SIG-M5 (cell line): ENCODE data around the gene SLC35D1.

ENCODE experiments used
- DNase-seq: peaks from one replicate; lab custom pipeline; 2025; lab: John Stamatoyannopoulos, UW

SLC35D1 gene

GRCh38 chr1:67044631-67045270, 9.2 kb downstream of the SLC35D1 start:
- DNase-seq, result no peak

- DNase-seq, result no peak
Measured at GRCh38 chr1:67043366-67043765, 10.6 kb downstream of the SLC35D1 start.

- no peak for DNase-seq
Measured at GRCh38 chr1:67041841-67042503, 12.0 kb downstream of the SLC35D1 start.

- DNase-seq, result no peak
Measured at GRCh38 chr1:67040405-67040804, 13.5 kb downstream of the SLC35D1 start.

GRCh38 chr1:67031859-67032247, 22.1 kb downstream of the SLC35D1 start:
- DNase-seq, result no peak

- DNase-seq, result no peak
Measured at GRCh38 chr1:67031121-67031858, 22.7 kb downstream of the SLC35D1 start.

- no peak for DNase-seq
Measured at GRCh38 chr1:67029472-67029871, 24.5 kb downstream of the SLC35D1 start.

GRCh38 chr1:67020765-67021164, 33.2 kb downstream of the SLC35D1 start:
- DNase-seq, result no peak

GRCh38 chr1:67020304-67020703, 33.6 kb downstream of the SLC35D1 start:
- DNase-seq, result no peak

GRCh38 chr1:67019600-67020136, 34.3 kb downstream of the SLC35D1 start:
- no peak for DNase-seq

- no peak for DNase-seq
Measured at GRCh38 chr1:67019121-67019520, 34.8 kb downstream of the SLC35D1 start.

GRCh38 chr1:67018574-67018973, 35.4 kb downstream of the SLC35D1 start:
- no peak for DNase-seq

GRCh38 chr1:67013573-67013972, 40.4 kb downstream of the SLC35D1 start:
- no peak for DNase-seq

GRCh38 chr1:67009792-67010191, 44.2 kb downstream of the SLC35D1 start:
- DNase-seq, result no peak

GRCh38 chr1:67005068-67005467, 48.9 kb downstream of the SLC35D1 start:
- DNase-seq, result no peak

GRCh38 chr1:67004176-67004575, 49.8 kb downstream of the SLC35D1 start:
- no peak for DNase-seq

GRCh38 chr1:67001682-67002425, 52.1 kb downstream of the SLC35D1 start:
- no peak for DNase-seq

GRCh38 chr1:66999640-67000400, 54.1 kb downstream of the SLC35D1 start:
- DNase-seq, result no peak

- no peak for DNase-seq
Measured at GRCh38 chr1:66998972-66999371, 55.0 kb downstream of the SLC35D1 start.

- no peak for DNase-seq
Measured at GRCh38 chr1:66996018-66996682, 57.8 kb downstream of the SLC35D1 start.

- no peak for DNase-seq
Measured at GRCh38 chr1:66993076-66993475, 60.9 kb downstream of the SLC35D1 start.
